KMS-11 (cell line): ENCODE measurements around the gene ASCC2.

ENCODE experiments used
- H2AFZ ChIP-seq: fragments of 200-600 bp; sonication (generic); 2 replicates; pipeline ENCODE4 v1.6.1; 2016; ENCODE audit warnings: antibody characterized with exemption, mixed run types, low read depth
- H3K27ac ChIP-seq: fragments of 200-600 bp; sonication (generic); 2 replicates; pipeline ENCODE4 v1.6.1; 2016; ENCODE audit warnings: mild to moderate bottlenecking, mixed run types
- H3K27me3 ChIP-seq: fragments of 200-600 bp; sonication (generic); 2 replicates; pipeline ENCODE4 v1.6.1; 2017; ENCODE audit warnings: mild to moderate bottlenecking, low read depth, mixed run types, moderate library complexity; ENCODE audit not compliant: insufficient read depth
- H3K36me3 ChIP-seq: fragments of 200-600 bp; sonication (generic); 2 replicates; pipeline ENCODE4 v1.6.1; 2017; ENCODE audit warnings: mild to moderate bottlenecking, mixed run types; ENCODE audit not compliant: insufficient read depth
- H3K4me1 ChIP-seq: fragments of 200-600 bp; sonication (generic); 2 replicates; pipeline ENCODE4 v1.6.1; 2016; ENCODE audit warnings: mild to moderate bottlenecking, low read depth, mixed run types; ENCODE audit not compliant: poor library complexity, severe bottlenecking
- H3K4me2 ChIP-seq: fragments of 200-600 bp; sonication (generic); 2 replicates; pipeline ENCODE4 v1.7.0; 2016; ENCODE audit warnings: mild to moderate bottlenecking, mixed run types
- H3K4me3 ChIP-seq: fragments of 200-600 bp; sonication (generic); IDR thresholded peaks from 2 replicates; pipeline ENCODE4 v1.6.1; 2017; ENCODE audit warnings: low read depth, low read length, mixed read lengths; ENCODE audit not compliant: insufficient read depth
- H3K79me2 ChIP-seq: fragments of 200-600 bp; sonication (generic); 2 replicates; pipeline ENCODE4 v1.6.1; 2016; ENCODE audit warnings: low read depth, mixed run types; ENCODE audit not compliant: insufficient read depth
- H3K9ac ChIP-seq: fragments of 200-600 bp; sonication (generic); 2 replicates; pipeline ENCODE4 v1.6.1; 2016; ENCODE audit warnings: mild to moderate bottlenecking, mixed run types
- H4K20me1 ChIP-seq: fragments of 200-600 bp; sonication (generic); 2 replicates; pipeline ENCODE4 v1.6.1; 2016; ENCODE audit warnings: mild to moderate bottlenecking, mixed run types; ENCODE audit not compliant: insufficient read depth
- CTCF ChIP-seq: fragments of 200-600 bp; sonication (generic); conservative IDR thresholded peaks from 2 replicates; pipeline ENCODE4 v1.6.1; 2017; ENCODE audit warnings: low read depth, mild to moderate bottlenecking, antibody characterized with exemption, low read length, moderate library complexity, mixed read lengths

ASCC2 gene

GRCh38 chr22:29741926-29742325, 96.1 kb downstream of the ASCC2 start:
- H3K27ac ChIP-seq = no peak overlapping the region

GRCh38 chr22:29740216-29740615, 97.9 kb downstream of the ASCC2 start:
- H3K9ac ChIP-seq = no peak overlapping the region
- H2AFZ ChIP-seq = no peak overlapping the region
- no peak overlapping the region for H3K27ac ChIP-seq
- no peaks in the 10 kb centered on the region for H3K36me3 ChIP-seq
- H3K4me3 ChIP-seq = no peak overlapping the region
- no peaks in the 10 kb centered on the region for H3K27me3 ChIP-seq
- H3K79me2 ChIP-seq = no peaks in the 10 kb centered on the region
- H3K4me2 ChIP-seq = no peak overlapping the region
- H4K20me1 ChIP-seq = no peaks in the 10 kb centered on the region
- no peak for TF ChIP-seq CTCF
- no peaks in the 10 kb centered on the region for H3K4me1 ChIP-seq

More at GRCh38 chr22:29741926-29742325, 96.1 kb downstream of the ASCC2 start:
- H3K36me3 ChIP-seq = no peaks in the 10 kb centered on the region
- H3K4me1 ChIP-seq = no peaks in the 10 kb centered on the region
- no peaks in the 10 kb centered on the region for H4K20me1 ChIP-seq
- H3K9ac ChIP-seq = no peak overlapping the region
- no peak overlapping the region for H2AFZ ChIP-seq
- no peaks in the 10 kb centered on the region for H3K27me3 ChIP-seq
- no peak overlapping the region for H3K4me3 ChIP-seq
- H3K79me2 ChIP-seq = no peaks in the 10 kb centered on the region
- no peak overlapping the region for H3K4me2 ChIP-seq
- no peak for TF ChIP-seq CTCF

GRCh38 chr22:29739346-29739875, 98.7 kb downstream of the ASCC2 start:
- Histone ChIP-seq H3K4me3 (no peak overlapping the region), H3K27me3 (no peaks in the 10 kb centered on the region), H3K79me2 (no peaks in the 10 kb centered on the region), H3K27ac (no peak overlapping the region), H3K36me3 (no peaks in the 10 kb centered on the region), H4K20me1 (no peaks in the 10 kb centered on the region), H3K4me2 (no peak overlapping the region), H3K9ac (no peak overlapping the region), H3K4me1 (no peaks in the 10 kb centered on the region), H2AFZ (no peak overlapping the region)
- no peak for TF ChIP-seq CTCF
